HCT116 (cell line): ENCODE data around the gene GIMD1. TPM values are rescaled to one million over a fixed set of nuclear protein-coding genes. Genes with fewer than 3 reads are reported as not detected.

ENCODE experiments used
- ATAC-seq: fragments of 200-7000 bp; cut with Tn5 transposase; 2 replicates; pipeline ENCODE4 v1.9.1; 2020; ENCODE audit warnings: mild to moderate bottlenecking, moderate library complexity
- BruUV-seq: library from RNA; stranded (reverse); fragments of 400-500 nt; replicated peaks from 2 replicates; lab custom pipeline; 2021; lab: Mats Ljungman, UMichigan
- CTCF ChIA-PET: fragments of 300-600 bp; sonication (Branson Sonifier 250); formaldehyde crosslinking; loops from one replicate; lab custom pipeline; 2021; ENCODE audit warnings: antibody characterized with exemption; lab: Charles Lee
- POLR2A ChIA-PET: fragments of 300-600, 350-600 bp; sonication (Branson Sonifier 250); formaldehyde crosslinking; loops from one replicate; lab custom pipeline; 2021; ENCODE audit warnings: antibody characterized with exemption; lab: Charles Lee
- RAD21 ChIA-PET, 2 experiments: fragments of 300-600 bp; sonication (Branson Sonifier 250); formaldehyde crosslinking; loops; one replicate each; lab custom pipeline; 2023; ENCODE audit warnings: low total read pairs in 2 of 2; ENCODE audit not compliant: uncharacterized antibody in 2 of 2, unreplicated experiment in 2 of 2, low non-redundant PET in 1 of 2; lab: Charles Lee
- DNase-seq: peaks from one replicate; pipeline ENCODE4 v3.0.0-alpha.2; 2010; ENCODE audit warnings: low read depth, low spot score
- H2AFZ ChIP-seq: fragments of 200-600 bp; shearing (Covaris generic), sonication (generic); 2 replicates; pipeline ENCODE4 v1.6.1; 2017; ENCODE audit warnings: low read depth, mixed run types, mixed read lengths, antibody characterized with exemption, low read length; ENCODE audit not compliant: poor library complexity, severe bottlenecking
- H3K27ac ChIP-seq: 2 replicates; pipeline ENCODE4 v1.5.1; 2012; ENCODE audit warnings: low read depth, low read length
- H3K27me3 ChIP-seq: fragments of 200-600 bp; sonication (generic); 2 replicates; pipeline ENCODE4 v1.6.1; 2016; ENCODE audit warnings: mixed run types, low read length, mixed read lengths; ENCODE audit not compliant: insufficient read depth
- H3K36me3 ChIP-seq, 2 experiments: fragments of 200-500 bp in 1 of 2; fragments of 200-600 bp in 1 of 2; sonication (Bioruptor generic) in 1 of 2; sonication (generic) in 1 of 2; 2 replicates each; pipeline versions ENCODE4 v1.5.1 to v1.6.1; 2014 to 2016; ENCODE audit warnings: low read length in 2 of 2, inconsistent platforms in 1 of 2, mixed read lengths in 1 of 2, mixed run types in 1 of 2; ENCODE audit not compliant: insufficient read depth in 2 of 2, control insufficient read depth in 1 of 2
- H3K4me1 ChIP-seq, 2 experiments: fragments of 200-600 bp in 1 of 2; sonication (generic) in 1 of 2; 2 replicates each; pipeline versions ENCODE4 v1.5.1 to v1.6.1; 2012 to 2017; ENCODE audit warnings: low read length in 2 of 2, inconsistent platforms in 1 of 2, mild to moderate bottlenecking in 1 of 2, mixed read lengths in 1 of 2, mixed run types in 1 of 2, moderate library complexity in 1 of 2; ENCODE audit not compliant: insufficient read depth in 2 of 2, control insufficient read depth in 1 of 2
- H3K4me2 ChIP-seq: fragments of 200-600 bp; sonication (generic); 2 replicates; pipeline ENCODE4 v1.6.1; 2017; ENCODE audit warnings: mixed run types, low read length, mixed read lengths
- H3K4me3 ChIP-seq, 2 experiments: fragments of 200-600 bp in 1 of 2; sonication (generic) in 1 of 2; replicated peaks in 1 of 2; 2 replicates each; pipeline ENCODE4 v1.5.1; 2011 to 2016; ENCODE audit warnings: low read length in 2 of 2, control low read depth in 1 of 2, low read depth in 1 of 2, mild to moderate bottlenecking in 1 of 2, mixed read lengths in 1 of 2, mixed run types in 1 of 2
- H3K79me2 ChIP-seq: fragments of 200-600 bp; sonication (generic); 2 replicates; pipeline ENCODE4 v1.6.1; 2017; ENCODE audit warnings: mild to moderate bottlenecking, mixed run types, low read length, moderate library complexity, mixed read lengths; ENCODE audit not compliant: insufficient read depth
- H3K9ac ChIP-seq: fragments of 200-600 bp; sonication (generic); 2 replicates; pipeline ENCODE4 v1.6.1; 2016; ENCODE audit warnings: low read length, mixed read lengths
- H3K9me2 ChIP-seq: fragments of 200-600 bp; sonication (generic), shearing (Covaris generic); 2 replicates; pipeline ENCODE4 v1.6.1; 2017; ENCODE audit warnings: mixed run types, mild to moderate bottlenecking, moderate library complexity; ENCODE audit not compliant: insufficient read depth
- H3K9me3 ChIP-seq, 2 experiments: fragments of 200-500 bp in 1 of 2; fragments of 200-600 bp in 1 of 2; sonication (Bioruptor generic) in 1 of 2; sonication (generic) in 1 of 2; 2 replicates each; pipeline ENCODE4 v1.6.1; 2014 to 2017; ENCODE audit warnings: low read length in 2 of 2, mixed read lengths in 2 of 2, inconsistent platforms in 1 of 2, low read depth in 1 of 2, mild to moderate bottlenecking in 1 of 2, mixed run types in 1 of 2, moderate library complexity in 1 of 2; ENCODE audit not compliant: control insufficient read depth in 1 of 2, insufficient read depth in 1 of 2
- H4K20me1 ChIP-seq: fragments of 200-600 bp; sonication (generic), shearing (Covaris generic); 2 replicates; pipeline ENCODE4 v1.6.1; 2017; ENCODE audit warnings: mixed run types, mild to moderate bottlenecking, moderate library complexity; ENCODE audit not compliant: insufficient read depth
- CBX3 ChIP-seq: IDR thresholded peaks from 2 replicates; pipeline ENCODE4 v1.6.1; 2012; ENCODE audit warnings: low read depth
- CEBPB ChIP-seq: IDR thresholded peaks from 2 replicates; pipeline ENCODE4 v1.6.1; 2012; ENCODE audit warnings: low read depth
- CTCF ChIP-seq, 3 experiments: fragments of 200-600 bp in 1 of 3; sonication (generic) in 1 of 3; IDR thresholded peaks in 2 of 3; conservative IDR thresholded peaks in 1 of 3; 2 replicates each; pipeline ENCODE4 v1.5.1; 2012 to 2017; ENCODE audit warnings: low read depth in 2 of 3, low read length in 2 of 3, antibody characterized with exemption in 1 of 3, borderline replicate concordance in 1 of 3, control low read depth in 1 of 3, mild to moderate bottlenecking in 1 of 3, mixed read lengths in 1 of 3, mixed run types in 1 of 3, moderate library complexity in 1 of 3; ENCODE audit not compliant: insufficient read depth in 1 of 3
- EGR1 ChIP-seq: IDR thresholded peaks from 2 replicates; pipeline ENCODE4 v1.6.1; 2012; ENCODE audit warnings: low read depth
- EZH2phosphoT487 ChIP-seq: fragments of 200-600 bp; IDR thresholded peaks from 2 replicates; pipeline ENCODE4 v1.6.1; 2018; ENCODE audit warnings: antibody characterized with exemption, borderline replicate concordance
- FOSL1 ChIP-seq: IDR thresholded peaks from 2 replicates; pipeline ENCODE4 v1.6.1; 2012; ENCODE audit warnings: low read depth
- MAX ChIP-seq: IDR thresholded peaks from 2 replicates; pipeline ENCODE4 v1.6.1; 2012
- POLR2A ChIP-seq: IDR thresholded peaks from 2 replicates; pipeline ENCODE4 v1.7.0; 2011; ENCODE audit warnings: borderline replicate concordance; ENCODE audit not compliant: insufficient read depth, insufficient read length; ENCODE audit errors: extremely low read depth
- POLR2AphosphoS5 ChIP-seq: IDR thresholded peaks from 2 replicates; pipeline ENCODE4 v1.6.1; 2011; ENCODE audit warnings: mild to moderate bottlenecking, low read depth, low read length, moderate library complexity
- REST ChIP-seq: IDR thresholded peaks from 2 replicates; pipeline ENCODE4 v1.6.1; 2012; ENCODE audit warnings: low read depth
- SIN3A ChIP-seq: IDR thresholded peaks from 2 replicates; pipeline ENCODE4 v1.6.1; 2012; ENCODE audit warnings: low read depth
- SP1 ChIP-seq: IDR thresholded peaks from 2 replicates; pipeline ENCODE4 v1.6.1; 2012; ENCODE audit warnings: low read depth
- TCF7L2 ChIP-seq: IDR thresholded peaks from 2 replicates; pipeline ENCODE4 v1.7.0; 2011; ENCODE audit warnings: borderline replicate concordance, inconsistent platforms; ENCODE audit not compliant: insufficient read depth, insufficient read length; ENCODE audit errors: extremely low read depth
- YY1 ChIP-seq: IDR thresholded peaks from 2 replicates; pipeline ENCODE4 v1.6.1; 2011; ENCODE audit warnings: low read length, low read depth, moderate library complexity, mild to moderate bottlenecking; ENCODE audit not compliant: insufficient replicate concordance; ENCODE audit errors: extremely low read depth
- ZBTB33 ChIP-seq: IDR thresholded peaks from 2 replicates; pipeline ENCODE4 v1.6.1; 2011; ENCODE audit warnings: mild to moderate bottlenecking, low read length, moderate library complexity; ENCODE audit not compliant: insufficient replicate concordance; ENCODE audit errors: extremely low read depth
- ZFX ChIP-seq: fragments of 450-650 bp; IDR thresholded peaks from 2 replicates; pipeline ENCODE4 v1.6.1; 2017
- ZNF274 ChIP-seq: fragments of 200-500 bp; sonication (Bioruptor generic); IDR thresholded peaks from 2 replicates; pipeline ENCODE4 v1.6.1; 2014; ENCODE audit warnings: mild to moderate bottlenecking, low read depth, low read length, inconsistent platforms
- intact Hi-C: fragments of 100-400 bp; cut with micrococcal nuclease; formaldehyde crosslinking; loops from 2 replicates; pipeline ENCODE4 v1.10.0; 2022
- total RNA-seq: library from RNA; stranded (reverse); gene quantifications from one replicate; pipeline ENCODE4 v1.2.1, GENCODE V29; 2021; ENCODE audit not compliant: unreplicated experiment

Gene GIMD1
- total RNA-seq, 1 experiment from 2014 or later: not detected

GRCh38 chr4:106343865-106344646 lies 24.5 kb downstream of the GIMD1 start:
- POLR2A ChIA-PET: no interaction called here
- no peak for DNase-seq

More at GRCh38 chr4:106343865-106344646, 24.5 kb downstream of the GIMD1 start:
- Histone ChIP-seq H3K27me3 (no peaks in the 10 kb centered on the region), H3K27ac (no peak overlapping the region), H3K9me3 (no peaks in the 10 kb centered on the region), H2AFZ (no peak overlapping the region), H3K9me2 (no peaks in the 10 kb centered on the region), H3K36me3 (peaks cover 6 to 14% of the 10 kb centered on the region in 2 experiments; a peak in 3 of 4 replicates), H3K4me1 (no peaks in the 10 kb centered on the region), H3K79me2 (peaks cover 67% of the 10 kb centered on the region), H3K4me2 (no peak overlapping the region), H3K9ac (no peak overlapping the region), H4K20me1 (peaks cover 7% of the 10 kb centered on the region; the same call in 1 of the 2 replicates)
- RAD21 ChIA-PET: no interaction called here
- CTCF ChIA-PET: no interaction called here
- no TSS peak for BruUV-seq
- intact Hi-C loops: no loop called here
- ATAC-seq: no peak
- TF ChIP-seq ZNF274 (no peak), ZBTB33 (no peak), POLR2AphosphoS5 (no peak), SIN3A (no peak), SP1 (no peak), EZH2phosphoT487 (no peak), EGR1 (no peak), FOSL1 (no peak), POLR2A (no peak), TCF7L2 (no peak), MAX (no peak), CBX3 (no peak), ZFX (no peak), CTCF (IDR thresholded peaks at IDR 0.05 in 2 of 3, conservative IDR thresholded peaks at IDR 0.05 in 1 of 3; ENCODE audit: borderline replicate concordance in 1 of 3, insufficient read depth in 1 of 3, low read depth in 2 of 3, low read length in 2 of 3) (no peak), CEBPB (no peak), YY1 (no peak), REST (no peak)
- TF ChIP-seq, all 23 proteins: peak for 0
- no peak overlapping the region for H3K4me3 ChIP-seq
